ENCODE results near the gene MYO5A.
A peak's percentile ranks its signal among the peaks of the same experiment; 100 is the strongest.

Gene MYO5A

GRCh38 chr15:52284164-52284563 is 244.5 kb downstream of the MYO5A start:
- DNase-seq = no peak

- no peak for DNase-seq
These were observed 245.4 kb downstream of the MYO5A start for GRCh38 chr15:52283281-52283680.

GRCh38 chr15:52282418-52282817 is 246.3 kb downstream of the MYO5A start:
- no peak for DNase-seq

- no peak for DNase-seq
These were observed 247.3 kb downstream of the MYO5A start for GRCh38 chr15:52281085-52282035.

GRCh38 chr15:52280326-52281084 is 248.2 kb downstream of the MYO5A start:
- DNase-seq = no peak

GRCh38 chr15:52278636-52279367 is 249.9 kb downstream of the MYO5A start:
- no peak for DNase-seq

- no peak for DNase-seq
These were observed 250.5 kb downstream of the MYO5A start for GRCh38 chr15:52278135-52278534.

- no peak for DNase-seq
These were observed 251.1 kb downstream of the MYO5A start for GRCh38 chr15:52277575-52277974.

GRCh38 chr15:52276256-52276770 is 252.4 kb downstream of the MYO5A start:
- no peak for DNase-seq

- no peak for DNase-seq
These were observed 265.0 kb downstream of the MYO5A start for GRCh38 chr15:52263563-52264282.

- no peak for DNase-seq
These were observed 266.3 kb downstream of the MYO5A start for GRCh38 chr15:52262364-52262763.

- peak; percentile 66 for DNase-seq
These were observed 267.0 kb downstream of the MYO5A start for GRCh38 chr15:52261498-52262242.

GRCh38 chr15:52261026-52261425 is 267.7 kb downstream of the MYO5A start:
- DNase-seq = no peak

- DNase-seq = no peak
These were observed 269.2 kb downstream of the MYO5A start for GRCh38 chr15:52259503-52259902.

GRCh38 chr15:52258461-52258860 is 270.2 kb downstream of the MYO5A start:
- DNase-seq = no peak

GRCh38 chr15:52257734-52258062 is 271.0 kb downstream of the MYO5A start:
- no peak for DNase-seq

Measured in NCI-H2081 treated with DMSO at 0.1 percent for 48 hours (cell line).